Fibroblast of lung (primary cell): ENCODE measurements around the gene SPAG7.

Experiments used
- EZH2 ChIP-seq: IDR thresholded peaks from 2 replicates; pipeline ENCODE4 v1.5.1; 2012; ENCODE audit warnings: low read length, control low read depth, mild to moderate bottlenecking; ENCODE audit errors: missing control alignments
- TF ChIP-seq, protein P1 (sequence below), 2 donors: IDR thresholded peaks in 1 of 2; conservative IDR thresholded peaks in 1 of 2; 1 replicate in 1 of 2; 2 replicates in 1 of 2; pipeline ENCODE4 v1.5.1; 2011 to 2012; ENCODE audit warnings: low read length in 2 of 2, control low read depth in 1 of 2, inconsistent platforms in 1 of 2, low read depth in 1 of 2, mild to moderate bottlenecking in 1 of 2

DNA sequence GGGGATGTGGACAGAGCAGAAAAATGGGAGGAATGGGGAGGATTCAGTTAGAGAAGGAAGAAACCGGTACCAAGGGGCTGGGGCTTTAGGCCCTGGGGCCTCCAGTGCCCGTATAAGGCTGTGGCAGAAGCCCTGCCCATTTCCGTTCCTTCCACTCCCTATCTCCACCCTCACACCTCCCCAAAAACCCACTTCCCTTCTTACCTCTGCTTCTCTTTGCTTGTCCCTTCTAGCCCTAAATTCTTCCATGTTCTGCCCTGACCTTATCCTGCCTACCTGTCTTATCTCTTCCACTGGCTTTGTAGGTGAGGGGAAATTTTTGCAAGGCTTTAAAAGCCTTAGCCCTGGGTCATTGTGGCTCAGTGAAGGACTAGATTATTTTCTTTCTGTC is 23.5 kb downstream of the SPAG7 start:
- TF ChIP-seq, protein P1, sequence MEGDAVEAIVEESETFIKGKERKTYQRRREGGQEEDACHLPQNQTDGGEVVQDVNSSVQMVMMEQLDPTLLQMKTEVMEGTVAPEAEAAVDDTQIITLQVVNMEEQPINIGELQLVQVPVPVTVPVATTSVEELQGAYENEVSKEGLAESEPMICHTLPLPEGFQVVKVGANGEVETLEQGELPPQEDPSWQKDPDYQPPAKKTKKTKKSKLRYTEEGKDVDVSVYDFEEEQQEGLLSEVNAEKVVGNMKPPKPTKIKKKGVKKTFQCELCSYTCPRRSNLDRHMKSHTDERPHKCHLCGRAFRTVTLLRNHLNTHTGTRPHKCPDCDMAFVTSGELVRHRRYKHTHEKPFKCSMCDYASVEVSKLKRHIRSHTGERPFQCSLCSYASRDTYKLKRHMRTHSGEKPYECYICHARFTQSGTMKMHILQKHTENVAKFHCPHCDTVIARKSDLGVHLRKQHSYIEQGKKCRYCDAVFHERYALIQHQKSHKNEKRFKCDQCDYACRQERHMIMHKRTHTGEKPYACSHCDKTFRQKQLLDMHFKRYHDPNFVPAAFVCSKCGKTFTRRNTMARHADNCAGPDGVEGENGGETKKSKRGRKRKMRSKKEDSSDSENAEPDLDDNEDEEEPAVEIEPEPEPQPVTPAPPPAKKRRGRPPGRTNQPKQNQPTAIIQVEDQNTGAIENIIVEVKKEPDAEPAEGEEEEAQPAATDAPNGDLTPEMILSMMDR (conservative IDR thresholded peaks at IDR 0.05 in 1 of 2, IDR thresholded peaks at IDR 0.05 in 1 of 2; ENCODE audit: low read depth in 1 of 2, low read length in 2 of 2), result no peak
- no peak for TF ChIP-seq EZH2
